GM11168 (cell line): ENCODE data around the gene YIF1A.
"Not testable (repeated sequence)": the region's sequence is repeated elsewhere in the genome, so short reads cannot be mapped to it uniquely, and the experiment has no call there.

ENCODE experiments used
- in situ Hi-C: fragments of 300-500 bp; cut with MboI; formaldehyde crosslinking; loops from one replicate; pipeline ENCODE4 v1.12.0; 2022; ENCODE audit warnings: low sequenced_read_pairs; ENCODE audit not compliant: unreplicated experiment

YIF1A gene

GRCh38 chr11:66287889-66288670, 863 bp downstream of the YIF1A start:
- in situ Hi-C loops, result no loop called here

- in situ Hi-C loops, result no loop called here
Measured at GRCh38 chr11:66287211-66287888, 1.6 kb downstream of the YIF1A start.

DNA sequence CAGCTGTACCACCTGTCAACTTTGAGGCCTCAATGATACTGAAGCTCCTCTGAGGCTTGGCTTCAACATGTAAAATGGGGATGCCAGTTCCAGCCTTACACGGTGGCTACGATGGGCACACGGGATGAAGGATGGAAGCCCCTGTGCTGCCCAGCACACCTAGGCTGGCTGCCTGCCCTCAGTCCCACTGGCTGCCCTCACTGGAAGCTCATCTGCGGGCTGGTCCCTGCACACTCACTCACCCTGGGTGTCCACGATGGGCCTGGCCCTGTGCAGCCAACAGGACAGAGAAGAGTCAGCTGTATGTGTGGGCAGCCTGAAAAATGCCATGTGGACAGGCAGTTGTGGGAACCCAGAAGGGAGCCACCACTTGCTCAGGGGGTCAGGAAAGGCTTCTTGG, 2.2 kb downstream of the YIF1A start:
- in situ Hi-C loops, result no loop called here

- in situ Hi-C loops, result no loop called here
Measured at GRCh38 chr11:66285250-66285947, 3.5 kb downstream of the YIF1A start.

DNA sequence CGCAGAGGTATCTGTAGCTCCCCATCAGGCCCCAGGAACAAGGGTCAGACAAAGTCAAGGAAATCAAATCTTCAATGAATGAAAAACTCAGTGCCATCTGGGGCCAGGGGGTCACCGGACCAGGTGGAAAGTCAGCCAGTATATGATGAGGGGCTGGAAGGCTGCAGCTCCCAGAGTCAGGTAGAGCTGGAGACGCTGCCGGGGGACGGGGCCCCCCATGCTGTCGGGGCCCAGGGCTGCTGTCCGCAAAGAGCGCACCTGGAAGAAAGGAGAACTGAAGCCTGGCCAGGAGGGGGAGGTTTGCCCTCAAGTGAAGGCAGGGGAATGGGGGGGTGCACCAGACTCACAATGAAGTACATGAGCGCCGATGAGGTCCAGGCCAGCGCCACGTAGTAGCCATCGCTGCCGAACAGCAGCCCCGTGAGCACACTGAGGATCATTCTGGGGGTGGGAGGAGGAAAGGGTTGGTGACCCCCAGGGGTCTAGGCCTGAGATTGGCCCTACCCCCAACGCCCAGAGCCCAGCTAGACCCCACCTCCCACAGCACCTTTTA, 4.3 kb downstream of the YIF1A start:
- in situ Hi-C loops, result no loop called here

- in situ Hi-C loops, result no loop called here
Measured at GRCh38 chr11:66283461-66284105, 5.4 kb downstream of the YIF1A start.

GRCh38 chr11:66282468-66283455, 6.2 kb downstream of the YIF1A start:
- in situ Hi-C loops, result no loop called here

- in situ Hi-C loops, result no loop called here
Measured at GRCh38 chr11:66281776-66282467, 7.0 kb downstream of the YIF1A start.

- in situ Hi-C loops, result no loop called here
Measured at GRCh38 chr11:66281001-66281400, 7.9 kb downstream of the YIF1A start.

DNA sequence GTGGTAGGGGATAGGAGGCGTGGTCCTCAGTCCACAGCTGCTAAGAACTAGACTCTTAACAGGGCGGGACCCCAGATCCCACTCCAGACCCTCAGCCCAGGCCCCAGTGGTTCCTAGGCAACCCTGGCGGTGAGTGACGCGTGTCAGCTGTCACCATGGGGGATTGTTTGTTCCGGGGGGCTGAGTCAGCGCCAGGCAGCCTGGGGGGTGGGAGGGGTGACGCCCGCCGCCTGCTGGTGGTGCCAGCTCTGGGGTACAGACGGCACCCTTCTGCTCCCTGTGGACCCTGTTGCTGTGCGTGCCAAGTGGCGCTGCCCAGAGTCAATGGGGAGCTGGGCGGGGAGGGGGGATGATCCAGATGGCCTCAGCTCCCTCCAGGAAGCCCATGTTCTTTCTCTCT, 8.5 kb downstream of the YIF1A start:
- in situ Hi-C loops, result no loop called here

GRCh38 chr11:66279092-66279734, 9.7 kb downstream of the YIF1A start:
- in situ Hi-C loops, result no loop called here

DNA sequence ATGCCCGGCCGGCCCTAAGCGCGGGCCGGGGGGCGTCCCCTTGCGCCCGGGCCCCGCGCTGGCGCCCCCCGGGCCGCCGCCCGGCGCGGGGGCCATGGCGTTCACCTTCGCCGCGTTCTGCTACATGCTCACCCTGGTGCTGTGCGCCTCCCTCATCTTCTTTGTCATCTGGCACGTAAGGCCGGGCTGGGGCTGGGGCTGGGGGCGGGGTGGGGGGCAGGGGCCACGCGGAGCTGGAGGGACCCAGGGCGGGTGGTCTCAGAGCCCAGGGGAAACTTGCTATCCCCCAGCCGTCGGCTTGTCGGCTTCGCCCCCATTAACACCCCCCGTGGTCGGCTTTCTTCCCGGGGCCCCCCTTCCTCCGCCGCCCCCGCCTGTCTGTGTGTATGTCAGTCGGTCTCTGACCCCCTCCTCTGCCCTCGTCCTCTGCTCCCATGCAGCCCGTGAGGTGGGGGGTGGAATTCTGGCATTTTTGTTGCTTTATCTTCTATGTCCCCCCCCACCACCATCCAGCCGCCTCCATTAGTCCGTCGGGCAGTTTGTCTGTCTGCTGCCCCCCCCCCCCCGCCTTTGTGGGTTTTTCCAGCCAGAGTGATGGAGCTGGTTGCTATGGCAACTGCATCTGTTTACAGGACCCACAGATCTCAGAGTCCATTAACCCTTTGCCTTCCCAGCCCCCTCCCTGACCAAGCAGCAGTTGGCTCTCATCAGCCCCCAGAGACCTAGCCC, 10.4 kb downstream of the YIF1A start:
- in situ Hi-C loops, result no loop called here

- in situ Hi-C loops, result no loop called here
Measured at GRCh38 chr11:66277471-66278362, 11.2 kb downstream of the YIF1A start, which contains the start of gene CNIH2. Gene CNIH2, plus strand, starts transcription at chr11:66278175. Its CDS starts 282 bp downstream, at chr11:66278457.

DNA sequence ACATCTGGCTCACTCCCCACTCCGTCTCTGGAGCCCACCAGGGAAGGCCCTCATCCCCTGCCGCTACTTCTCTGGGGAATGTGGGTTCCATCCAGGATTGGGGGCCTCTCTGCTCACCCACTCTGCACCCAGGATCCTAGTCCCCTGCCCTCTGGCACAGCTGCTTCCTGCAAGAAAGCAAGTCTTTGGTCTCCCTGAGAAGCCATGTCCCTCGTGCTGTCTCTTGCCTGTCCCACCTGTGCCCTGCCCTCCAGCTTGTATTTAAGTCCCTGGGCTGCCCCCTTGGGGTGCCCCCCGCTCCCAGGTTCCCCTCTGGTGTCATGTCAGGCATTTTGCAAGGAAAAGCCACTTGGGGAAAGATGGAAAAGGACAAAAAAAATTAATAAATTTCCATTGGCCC, 11.9 kb downstream of the YIF1A start:
- in situ Hi-C loops, result not testable (repeated sequence)

GRCh38 chr11:66276619-66277018, 12.3 kb downstream of the YIF1A start:
- in situ Hi-C loops, result not testable (repeated sequence)

- in situ Hi-C loops, result no loop called here
Measured at GRCh38 chr11:66275984-66276612, 12.8 kb downstream of the YIF1A start.
